IMR-90 (cell line): ENCODE measurements around the gene MTREX. TPM values are rescaled to one million over a fixed set of nuclear protein-coding genes. Genes with fewer than 3 reads are reported as not detected.
A peak's percentile ranks its signal among the peaks of the same experiment; 100 is the strongest.

ENCODE experiments used
- ATAC-seq: fragments of 200-7000 bp; cut with Tn5 transposase; 2 replicates; pipeline ENCODE4 v1.9.1; 2020; ENCODE audit warnings: low read depth, mild to moderate bottlenecking, moderate library complexity
- BruUV-seq: library from RNA; stranded (reverse); fragments of 400-500 nt; replicated peaks from 2 replicates; lab custom pipeline; 2021; lab: Mats Ljungman, UMichigan
- CTCF ChIA-PET: fragments of 300-600 bp; formaldehyde crosslinking; extraction: SDS; loops from one replicate; lab custom pipeline; 2021; ENCODE audit warnings: antibody characterized with exemption; lab: Yijun Ruan, JAX
- POLR2A ChIA-PET: fragments of 300-600 bp; sonication (Branson Sonifier 250); formaldehyde crosslinking; loops from one replicate; lab custom pipeline; 2022; ENCODE audit warnings: antibody characterized with exemption; ENCODE audit not compliant: unreplicated experiment; lab: Charles Lee
- DNase-seq: peaks from one replicate; pipeline ENCODE4 v3.0.0; 2013
- H2AFZ ChIP-seq: replicated peaks from 2 replicates; pipeline ENCODE3; 2013; ENCODE audit warnings: low read length, mild to moderate bottlenecking; ENCODE audit not compliant: poor library complexity
- H2AK5ac ChIP-seq: 2 replicates; pipeline ENCODE4 v1.6.1; 2013; ENCODE audit warnings: low read depth, low read length, inconsistent platforms
- H2AK9ac ChIP-seq: replicated peaks from 2 replicates; pipeline ENCODE3; 2013; ENCODE audit warnings: mild to moderate bottlenecking, low read depth, low read length, moderate library complexity; ENCODE audit not compliant: poor library complexity
- H2BK120ac ChIP-seq: 2 replicates; pipeline ENCODE4 v1.6.1; 2013; ENCODE audit warnings: low read depth, low read length, inconsistent platforms
- H2BK15ac ChIP-seq: 3 replicates; pipeline ENCODE4 v1.6.1; 2013; ENCODE audit warnings: low read depth, low read length, inconsistent platforms
- H2BK20ac ChIP-seq: 2 replicates; pipeline ENCODE4 v1.6.1; 2013; ENCODE audit warnings: low read depth, mild to moderate bottlenecking, inconsistent platforms, low read length, moderate library complexity
- H2BK5ac ChIP-seq: 2 replicates; pipeline ENCODE4 v1.6.1; 2013; ENCODE audit warnings: mild to moderate bottlenecking, low read depth, low read length, inconsistent platforms; ENCODE audit not compliant: poor library complexity, severe bottlenecking
- H3K14ac ChIP-seq: replicated peaks from 2 replicates; pipeline ENCODE4 v1.6.1; 2013; ENCODE audit warnings: low read depth, low read length, inconsistent platforms
- H3K18ac ChIP-seq: 2 replicates; pipeline ENCODE4 v1.6.1; 2013; ENCODE audit warnings: low read depth, low read length, control low read depth
- H3K23ac ChIP-seq: 2 replicates; pipeline ENCODE4 v1.6.1; 2013; ENCODE audit warnings: low read depth, low read length, inconsistent platforms
- H3K27ac ChIP-seq: 2 replicates; pipeline ENCODE4 v1.5.1; 2013; ENCODE audit warnings: mild to moderate bottlenecking, control low read depth, low read length; ENCODE audit not compliant: insufficient read depth
- H3K27me3 ChIP-seq: 2 replicates; pipeline ENCODE4 v1.6.1; 2013; ENCODE audit warnings: low read length; ENCODE audit not compliant: control insufficient read depth, insufficient read depth
- H3K36me3 ChIP-seq: 2 replicates; pipeline ENCODE4 v1.6.1; 2013; ENCODE audit warnings: low read length, mixed read lengths; ENCODE audit not compliant: control insufficient read depth, insufficient read depth
- H3K4ac ChIP-seq: 2 replicates; pipeline ENCODE4 v1.6.1; 2013; ENCODE audit warnings: low read depth, low read length, inconsistent platforms
- H3K4me1 ChIP-seq: 2 replicates; pipeline ENCODE4 v1.6.1; 2013; ENCODE audit warnings: low read length, mixed read lengths; ENCODE audit not compliant: control insufficient read depth, insufficient read depth
- H3K4me2 ChIP-seq: 2 replicates; pipeline ENCODE4 v1.6.1; 2013; ENCODE audit warnings: low read depth, mild to moderate bottlenecking, control low read depth, low read length, moderate library complexity
- H3K4me3 ChIP-seq: 2 replicates; pipeline ENCODE4 v1.5.1; 2013; ENCODE audit warnings: low read depth, mild to moderate bottlenecking, control low read depth, low read length, moderate library complexity; ENCODE audit not compliant: insufficient read depth
- H3K56ac ChIP-seq: 2 replicates; pipeline ENCODE4 v1.6.1; 2013; ENCODE audit warnings: low read length, inconsistent platforms; ENCODE audit not compliant: insufficient read depth; ENCODE audit errors: extremely low read depth
- H3K79me1 ChIP-seq, 2 experiments: 2 replicates each; pipeline ENCODE4 v1.6.1; 2013; ENCODE audit warnings: low read length in 2 of 2, inconsistent platforms in 1 of 2, low read depth in 1 of 2
- H3K9ac ChIP-seq: 2 replicates; pipeline ENCODE4 v1.6.1; 2013; ENCODE audit warnings: low read depth, low read length, control low read depth
- H3K9me1 ChIP-seq: 2 replicates; pipeline ENCODE4 v1.6.1; 2013; ENCODE audit warnings: low read length, inconsistent platforms; ENCODE audit not compliant: insufficient read depth
- H3K9me3 ChIP-seq: 2 replicates; pipeline ENCODE4 v1.6.1; 2013; ENCODE audit warnings: low read length; ENCODE audit not compliant: control insufficient read depth, insufficient read depth
- H4K20me1 ChIP-seq: 2 replicates; pipeline ENCODE4 v1.6.1; 2013; ENCODE audit warnings: low read length, inconsistent platforms; ENCODE audit not compliant: insufficient read depth
- H4K5ac ChIP-seq: 2 replicates; pipeline ENCODE4 v1.6.1; 2013; ENCODE audit warnings: mild to moderate bottlenecking, low read depth, low read length, control low read depth
- H4K8ac ChIP-seq, 2 experiments: 2 replicates each; pipeline ENCODE4 v1.6.1; 2013; ENCODE audit warnings: low read depth in 2 of 2, low read length in 2 of 2, control low read depth in 1 of 2, inconsistent platforms in 1 of 2
- H4K91ac ChIP-seq: 2 replicates; pipeline ENCODE4 v1.6.1; 2013; ENCODE audit warnings: low read depth, low read length, inconsistent platforms; ENCODE audit not compliant: insufficient read depth
- CEBPB ChIP-seq: IDR thresholded peaks from 2 replicates; pipeline ENCODE4 v1.6.1; 2012; ENCODE audit warnings: low read depth, low read length, improper control_type of control experiment
- CHD1 ChIP-seq: IDR thresholded peaks from 2 replicates; pipeline ENCODE4 v1.6.1; 2012; ENCODE audit warnings: low read depth, low read length, improper control_type of control experiment
- CTCF ChIP-seq: conservative IDR thresholded peaks from 2 replicates; pipeline ENCODE4 v1.5.1; 2012; ENCODE audit warnings: mild to moderate bottlenecking, low read depth, low read length, improper control_type of control experiment
- MAFK ChIP-seq: IDR thresholded peaks from 2 replicates; pipeline ENCODE4 v1.6.1; 2012; ENCODE audit warnings: low read depth, low read length, improper control_type of control experiment
- MAZ ChIP-seq: IDR thresholded peaks from 2 replicates; pipeline ENCODE4 v1.6.1; 2012; ENCODE audit warnings: low read depth, mild to moderate bottlenecking, low read length, improper control_type of control experiment, moderate library complexity, borderline replicate concordance
- MXI1 ChIP-seq: IDR thresholded peaks from 2 replicates; pipeline ENCODE4 v1.6.1; 2012; ENCODE audit warnings: low read depth, mild to moderate bottlenecking, low read length, moderate library complexity, borderline replicate concordance
- NFE2L2 ChIP-seq: fragments of 150-350 bp; IDR thresholded peaks from 2 replicates; pipeline ENCODE4 v1.6.1; 2016; ENCODE audit warnings: low read depth, mild to moderate bottlenecking, low read length
- RAD21 ChIP-seq: IDR thresholded peaks from 2 replicates; pipeline ENCODE4 v1.6.1; 2012; ENCODE audit warnings: low read length, improper control_type of control experiment
- RCOR1 ChIP-seq: IDR thresholded peaks from 2 replicates; pipeline ENCODE4 v1.6.1; 2012; ENCODE audit warnings: mild to moderate bottlenecking, low read length, improper control_type of control experiment; ENCODE audit not compliant: insufficient replicate concordance
- RFX5 ChIP-seq: IDR thresholded peaks from 2 replicates; pipeline ENCODE4 v1.8.0; 2012; ENCODE audit warnings: low read depth, mild to moderate bottlenecking, low read length, moderate library complexity
- SMC3 ChIP-seq: fragments of 150-350 bp; IDR thresholded peaks from 2 replicates; pipeline ENCODE4 v1.6.1; 2016; ENCODE audit warnings: low read depth, mild to moderate bottlenecking, antibody characterized with exemption, low read length, moderate library complexity
- USF2 ChIP-seq: fragments of 150-350 bp; IDR thresholded peaks from 2 replicates; pipeline ENCODE4 v1.6.1; 2017; ENCODE audit warnings: mild to moderate bottlenecking, antibody characterized with exemption, low read length, low read depth
- dilution Hi-C: fragments of 300-500 bp; cut with HindIII; formaldehyde crosslinking; loops from one replicate; pipeline ENCODE4 v1.14.3; 2018; ENCODE audit warnings: low sequenced_read_pairs; ENCODE audit not compliant: unreplicated experiment
- in situ Hi-C: fragments of 300-500 bp; cut with MboI; formaldehyde crosslinking; loops from 3 replicates; pipeline ENCODE4 v1.14.3; 2019; ENCODE audit warnings: low sequenced_read_pairs, inconsistent platforms, mixed read lengths
- intact Hi-C: fragments of 100-400 bp; cut with micrococcal nuclease; formaldehyde crosslinking; loops from 2 replicates; pipeline ENCODE4 v1.10.0; 2022
- polyA plus RNA-seq, 3 experiments: library from polyadenylated mRNA; depleted of rRNA; stranded (reverse); fragments of >200 nt; gene quantifications; 2 replicates each; pipeline ENCODE4 v1.2.3, GENCODE V29; 2012; ENCODE audit warnings: low replicate concordance in 1 of 3
- total RNA-seq: library from RNA; depleted of rRNA; stranded (reverse); fragments of >200 nt; gene quantifications from 2 replicates; pipeline ENCODE4 v1.2.3, GENCODE V29; 2012
- TF ChIP-seq, protein P1 (sequence below): fragments of 150-350 bp; IDR thresholded peaks from 2 replicates; pipeline ENCODE4 v1.6.1; 2016; ENCODE audit warnings: low read depth, mild to moderate bottlenecking, low read length, moderate library complexity, borderline replicate concordance

The MTREX gene
- total and polyA plus RNA-seq, 2 of the 4 experiments (the other 2 are of a cell fraction) = 22.1 to 33.2 TPM

- Histone ChIP-seq H2BK120ac (no peak overlapping the region), H3K79me1 (peaks cover 8 to 32% of the 10 kb centered on the region in 2 experiments), H4K91ac (no peak overlapping the region), H3K9me1 (peaks cover 11% of the 10 kb centered on the region), H3K14ac (peak overlapping the region; percentile 45; the same call in 1 of the 2 replicates), H3K36me3 (peaks cover 18% of the 10 kb centered on the region), H3K27ac (no peak overlapping the region), H3K4me1 (peaks cover 9% of the 10 kb centered on the region), H3K23ac (peak overlapping the region; percentile 55; the same call in 1 of the 2 replicates), H2BK5ac (no peak overlapping the region), H3K9me3 (no peaks in the 10 kb centered on the region), H4K5ac (no peak overlapping the region), H3K56ac (no peak overlapping the region), H4K20me1 (peaks cover 5% of the 10 kb centered on the region; the same call in 1 of the 2 replicates), H2AK5ac (no peak overlapping the region), H2AFZ (no peak overlapping the region), H3K9ac (no peak overlapping the region), H3K27me3 (no peaks in the 10 kb centered on the region), H3K4me2 (no peak overlapping the region), H2BK15ac (no peak overlapping the region), H4K8ac (no peak overlapping the region), H3K18ac (no peak overlapping the region), H3K4me3 (no peak overlapping the region), H2BK20ac (no peak overlapping the region), H2AK9ac (no peak overlapping the region), H3K4ac (0 out of 2 replicates have a peak overlapping the region, but pooled peaks have one; percentile 45)
- in situ Hi-C loops = no loop called here
- peak; percentile 60 for DNase-seq
- dilution Hi-C loops = no loop called here
- ATAC-seq = peak; percentile 67
- intact Hi-C loops = no loop called here
- CTCF ChIA-PET = interaction anchor here (0.6 kb wide), 1 partner anchor 57 kb away, joined by 3 read pairs; no protein-coding TSS in a partner anchor
- no TSS peak for BruUV-seq
- POLR2A ChIA-PET = no interaction called here
- TF ChIP-seq CHD1 (no peak), MXI1 (no peak), USF2 (no peak), MAFK (no peak), RCOR1 (no peak), RAD21 (no peak), CEBPB (no peak), CTCF (no peak), SMC3 (no peak), MAZ (no peak), NFE2L2 (no peak), RFX5 (no peak)
- TF ChIP-seq, protein P1, sequence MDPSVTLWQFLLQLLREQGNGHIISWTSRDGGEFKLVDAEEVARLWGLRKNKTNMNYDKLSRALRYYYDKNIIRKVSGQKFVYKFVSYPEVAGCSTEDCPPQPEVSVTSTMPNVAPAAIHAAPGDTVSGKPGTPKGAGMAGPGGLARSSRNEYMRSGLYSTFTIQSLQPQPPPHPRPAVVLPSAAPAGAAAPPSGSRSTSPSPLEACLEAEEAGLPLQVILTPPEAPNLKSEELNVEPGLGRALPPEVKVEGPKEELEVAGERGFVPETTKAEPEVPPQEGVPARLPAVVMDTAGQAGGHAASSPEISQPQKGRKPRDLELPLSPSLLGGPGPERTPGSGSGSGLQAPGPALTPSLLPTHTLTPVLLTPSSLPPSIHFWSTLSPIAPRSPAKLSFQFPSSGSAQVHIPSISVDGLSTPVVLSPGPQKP = no peak
These were observed 111.5 kb downstream of the MTREX start for GRCh38 chr5:55418994-55419968.
